Frontal cortex (tissue), 4 donors: ENCODE measurements around the gene SLC7A4. TPM values are rescaled to one million over a fixed set of nuclear protein-coding genes. Genes with fewer than 3 reads are reported as not detected.
"Not testable (repeated sequence)": the region's sequence is repeated elsewhere in the genome, so short reads cannot be mapped to it uniquely, and the experiment has no call there.

Experiments
- DNase-seq, 2 donors: peaks; one replicate each; pipeline ENCODE4 v3.0.0; 2012; ENCODE audit warnings: low spot score in 2 of 2
- FAIRE-seq: peaks from 2 replicates; lab custom pipeline; 2012; peaks lifted over from hg19 to GRCh38; lab: Jason Lieb, UNC
- total RNA-seq: library from RNA; depleted of rRNA; stranded (reverse); fragments of >200 nt; gene quantifications from one replicate; pipeline ENCODE4 v1.2.3, GENCODE V29; 2014
- donor health status: control.
- donor health status: control.
- donor health status: control.

SLC7A4 gene
- total RNA-seq, 1 donor from 2014 or later: 2.0 TPM

DNA sequence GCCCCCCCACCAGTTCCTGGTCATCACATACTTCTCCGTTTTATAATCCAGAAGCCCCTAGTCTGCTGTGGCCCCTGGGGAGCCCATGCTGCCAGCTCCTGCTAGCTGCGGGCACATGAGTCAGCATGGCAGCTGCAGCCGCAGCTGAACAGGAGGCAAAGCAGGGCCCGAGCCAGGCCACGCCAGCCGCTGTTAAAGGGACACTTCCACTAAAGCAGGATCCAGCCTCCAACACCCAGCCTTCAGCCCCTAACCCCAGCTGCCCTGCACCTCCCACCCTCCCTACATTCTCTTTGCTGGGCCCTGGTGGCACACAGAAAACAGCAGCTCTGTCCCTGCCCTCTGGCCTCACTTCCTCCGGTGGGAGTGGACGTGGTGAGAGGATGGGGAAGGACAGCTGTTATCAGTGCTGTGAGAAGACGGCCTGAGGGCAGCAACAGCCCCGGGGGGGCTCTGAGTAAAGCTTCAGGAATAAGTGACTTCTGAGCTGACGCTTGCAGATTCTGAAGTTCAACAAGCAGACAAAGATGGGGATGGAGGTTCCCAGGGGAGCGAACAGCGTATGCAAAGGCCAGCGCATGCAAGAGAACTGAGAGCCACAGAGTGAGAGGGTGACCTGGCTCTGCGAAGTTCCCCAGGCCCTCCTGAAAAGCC is 12.7 kb upstream of the SLC7A4 start:
- FAIRE-seq (no peak), DNase-seq (no peak)

DNA sequence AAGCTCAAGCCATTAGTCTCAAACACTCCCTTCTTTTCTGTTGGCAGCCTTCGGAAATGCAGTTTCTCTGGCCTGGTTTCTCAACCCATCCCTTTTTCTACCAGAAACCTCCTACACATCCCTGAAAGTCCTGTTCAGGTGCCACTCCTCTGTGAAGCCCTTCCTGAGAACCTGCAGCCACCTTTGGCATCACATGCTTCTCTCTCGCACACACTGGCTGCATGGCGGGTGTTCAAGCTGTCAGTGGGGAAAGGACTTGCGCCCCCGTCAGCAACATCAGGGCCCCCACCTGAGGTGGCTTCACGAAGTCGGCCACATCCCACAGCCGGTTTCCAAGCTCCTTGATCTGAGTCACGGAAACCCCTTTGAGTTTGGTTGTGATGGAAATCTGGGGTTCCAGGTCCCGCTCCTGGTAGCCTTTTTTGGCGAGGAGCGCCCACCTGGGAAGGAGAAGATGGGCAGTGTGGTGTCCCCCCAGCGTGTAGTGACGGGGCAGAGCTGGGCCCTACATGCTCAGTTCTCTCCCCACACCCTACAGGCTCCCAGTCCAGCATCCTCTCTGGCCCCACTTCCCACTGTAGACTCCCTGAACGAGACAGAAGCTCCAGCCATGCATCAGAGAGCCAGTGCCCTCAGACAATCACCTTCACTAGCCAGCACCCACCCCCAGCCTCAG is 11.6 kb upstream of the SLC7A4 start:
- no peak for DNase-seq
- FAIRE-seq: no peak

DNA sequence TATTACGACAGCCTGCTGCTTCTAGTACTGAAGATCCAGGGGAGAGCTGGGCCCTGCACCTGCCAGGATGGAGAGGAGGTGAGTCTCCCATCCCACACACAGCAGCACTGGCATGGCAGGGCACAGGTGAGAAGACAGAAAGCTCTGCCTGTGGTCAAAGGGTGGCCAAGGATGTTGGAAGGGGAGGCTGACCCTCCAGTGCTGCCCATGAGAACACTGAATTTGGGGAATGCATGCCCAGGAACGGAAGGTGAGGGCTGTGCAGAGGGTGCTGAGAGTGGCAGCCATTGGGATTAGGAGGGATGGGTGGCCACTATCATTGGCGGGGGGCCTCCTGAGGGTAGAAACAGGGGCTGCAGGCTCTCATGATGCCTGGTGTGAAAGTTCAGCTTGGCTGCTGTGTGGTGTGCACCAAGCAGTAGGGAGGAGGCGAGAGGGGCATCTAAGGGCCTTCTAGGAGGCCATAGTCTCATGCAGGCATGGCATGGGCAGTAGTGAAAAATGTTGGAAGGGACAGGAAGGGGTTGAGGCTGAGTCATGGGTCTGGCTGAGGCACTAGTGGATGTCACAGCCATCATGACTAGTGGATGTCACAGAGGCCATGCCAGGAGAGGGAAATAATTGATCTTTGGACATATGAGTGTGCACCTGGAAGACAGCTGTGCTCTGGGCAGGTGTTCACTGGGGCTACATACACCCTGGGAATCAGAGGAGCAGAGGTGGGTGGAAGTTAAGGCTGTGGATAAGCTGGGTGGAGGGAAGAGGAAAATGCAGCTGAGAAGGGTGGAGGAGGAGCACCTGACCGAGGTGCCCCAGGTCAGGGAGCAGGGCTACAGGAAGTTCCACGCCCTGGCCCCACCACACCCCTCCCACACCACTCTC is 10.9 kb upstream of the SLC7A4 start:
- FAIRE-seq: no peak
- no peak for DNase-seq

DNA sequence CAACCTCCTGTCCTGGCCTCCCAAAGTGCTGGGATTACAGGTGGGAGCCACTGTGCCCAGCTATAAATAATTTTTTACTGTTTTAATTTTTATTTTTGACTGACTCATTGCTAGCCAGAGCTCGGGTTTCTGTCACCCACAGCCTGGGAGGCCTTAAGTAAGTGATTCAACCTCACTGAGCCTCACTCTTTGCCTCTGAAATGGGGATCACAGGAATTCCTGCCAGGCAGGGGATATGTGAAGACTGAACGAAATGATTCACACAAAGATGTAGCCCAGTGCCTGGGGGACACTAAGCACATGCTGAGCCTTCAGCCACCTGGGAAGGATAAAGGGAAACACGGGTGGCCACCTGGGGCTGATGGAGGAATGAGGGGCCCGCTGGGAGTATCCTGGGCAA is 9.6 kb upstream of the SLC7A4 start:
- FAIRE-seq (no peak), DNase-seq (no peak)

DNA sequence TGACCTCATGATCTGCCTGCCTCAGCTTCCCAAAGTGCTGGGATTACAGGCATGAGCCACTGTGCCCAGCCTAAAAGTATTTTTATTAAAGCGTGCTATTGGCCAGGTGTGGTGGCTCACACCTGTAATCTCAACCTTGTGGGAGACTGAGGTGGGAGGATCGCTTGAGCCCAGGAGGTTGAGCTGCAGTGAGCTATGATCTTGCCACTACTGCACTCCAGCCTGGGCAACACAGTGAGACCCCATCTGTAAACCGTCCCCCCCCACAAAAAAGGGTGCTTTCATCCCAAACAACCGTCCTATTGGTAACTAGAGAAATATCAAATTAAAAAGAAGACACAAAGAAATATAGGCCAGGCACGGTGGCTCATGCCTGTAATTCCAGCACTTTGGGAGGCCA is 6.8 kb upstream of the SLC7A4 start:
- not testable (repeated sequence) for DNase-seq, FAIRE-seq

DNA sequence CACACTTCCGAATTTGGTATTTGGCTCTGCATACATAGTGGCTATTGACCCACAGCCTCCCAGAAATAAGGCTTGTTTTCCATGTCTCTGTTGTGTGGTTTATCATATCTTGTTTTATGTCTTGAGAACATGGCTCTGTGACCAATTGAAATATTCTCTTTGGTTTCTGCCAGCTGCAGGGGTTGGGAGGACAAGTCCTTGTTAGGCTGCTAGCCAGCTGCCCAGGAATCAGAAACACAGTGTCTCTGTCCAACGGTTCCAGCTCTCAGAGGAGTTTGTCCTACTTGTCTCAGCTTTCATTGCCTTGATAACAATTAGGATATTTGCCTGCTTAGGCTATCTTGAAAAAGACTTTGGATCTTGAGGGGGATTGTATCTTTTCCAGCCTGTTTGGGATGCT is 6.0 kb upstream of the SLC7A4 start:
- FAIRE-seq: no peak
- DNase-seq: no peak

DNA sequence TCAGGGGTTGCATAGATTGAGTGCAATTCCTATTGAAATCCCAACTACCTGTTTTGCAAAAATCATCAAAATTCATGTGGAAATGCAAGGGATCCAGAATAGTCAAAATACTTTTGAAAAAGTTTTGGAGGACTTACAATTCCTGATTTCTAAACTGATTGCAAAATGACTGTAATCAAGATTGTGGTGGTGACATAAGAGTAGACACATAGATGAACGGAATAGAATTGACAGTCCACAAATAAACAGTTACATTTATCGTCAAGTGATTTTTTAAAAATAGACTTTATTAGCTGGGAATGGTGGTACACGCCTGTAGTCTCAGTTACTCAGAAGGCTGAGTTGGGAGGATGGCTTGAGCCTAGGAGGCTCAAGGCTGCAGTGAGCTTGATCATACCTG is 2.6 kb upstream of the SLC7A4 start:
- FAIRE-seq (no peak), DNase-seq (no peak)

DNA sequence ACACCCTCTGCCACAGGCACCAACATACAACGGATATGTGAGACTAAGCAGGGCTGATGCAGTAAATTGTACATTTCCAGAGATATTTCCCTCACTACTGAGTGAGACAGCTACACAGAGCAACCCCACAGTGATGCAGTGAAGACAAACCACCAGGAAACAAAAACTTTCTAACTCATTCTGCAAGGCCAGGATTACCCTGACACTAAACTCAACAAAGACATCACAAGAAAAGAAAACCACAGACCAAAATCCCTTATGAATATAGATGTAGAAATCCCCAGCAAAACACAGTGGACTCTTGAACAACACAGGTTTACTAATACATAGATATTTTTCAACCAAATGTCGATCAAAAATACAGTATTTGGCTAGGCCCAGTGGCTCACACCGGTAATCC is 1.5 kb upstream of the SLC7A4 start:
- DNase-seq (no peak), FAIRE-seq (no peak)

DNA sequence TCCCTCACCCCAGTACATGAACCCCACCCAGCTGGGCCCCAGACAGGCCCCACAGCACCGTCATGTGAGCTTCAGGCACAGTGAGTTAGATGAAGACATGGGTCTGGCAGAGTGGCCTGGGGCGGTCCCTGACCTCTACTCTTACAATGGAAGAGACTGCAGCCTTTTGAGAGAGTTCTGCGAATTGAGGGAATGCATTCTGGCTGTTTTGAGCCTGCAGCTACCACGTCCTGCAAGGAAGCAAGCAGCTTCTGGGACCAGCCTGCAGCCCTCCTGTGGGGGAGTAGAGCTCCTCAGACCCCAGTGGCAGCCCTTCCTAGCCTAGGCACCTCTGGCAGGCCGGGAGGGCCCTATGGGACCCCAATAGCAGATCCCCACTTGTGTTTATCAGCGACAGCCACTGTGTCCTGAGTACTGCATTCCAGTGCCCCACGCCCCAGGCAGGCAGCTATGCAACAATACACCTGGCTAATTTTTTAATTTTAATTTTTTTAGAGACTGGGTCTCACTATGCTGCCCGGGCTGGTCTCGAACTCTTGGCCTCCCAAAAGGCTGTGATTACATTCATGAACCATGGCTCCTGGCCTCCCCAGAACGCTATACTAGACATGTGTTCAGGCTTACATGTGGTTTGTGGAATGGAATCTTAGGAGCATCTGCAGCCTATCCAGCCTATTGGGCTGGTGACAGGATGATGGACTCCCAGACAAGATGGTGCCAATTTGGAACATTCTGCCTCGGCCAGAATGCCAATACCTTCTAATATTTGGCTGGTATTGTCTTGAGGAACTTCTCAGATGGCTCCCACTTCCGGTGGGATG is 717 bp upstream of the SLC7A4 start:
- no peak for DNase-seq
- no peak for FAIRE-seq

DNA sequence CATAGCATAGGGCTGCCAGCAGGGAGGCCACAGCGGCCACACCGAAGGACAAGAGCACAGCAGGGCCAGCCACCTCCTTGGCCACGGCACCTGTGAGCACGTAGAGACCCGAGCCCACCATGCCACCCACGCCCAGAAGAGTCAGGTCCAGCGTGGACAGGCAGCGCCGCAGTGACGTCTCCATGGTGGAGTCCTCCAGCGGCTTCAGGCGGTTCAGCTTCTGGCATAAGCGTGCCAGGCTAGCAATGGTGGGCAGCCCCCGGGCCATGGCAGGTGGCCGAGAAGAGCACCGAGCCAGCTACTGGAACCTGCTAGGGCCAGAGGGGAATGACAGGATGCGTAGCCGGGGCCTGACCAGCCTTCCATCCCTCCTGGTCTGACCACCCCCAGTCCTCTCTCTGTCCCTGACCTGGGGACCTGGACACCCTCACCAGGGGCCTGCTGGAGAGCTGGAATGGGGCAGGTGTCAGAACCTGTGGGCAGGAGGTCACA is 770 bp downstream of the SLC7A4 start:
- no peak for DNase-seq
- no peak for FAIRE-seq

DNA sequence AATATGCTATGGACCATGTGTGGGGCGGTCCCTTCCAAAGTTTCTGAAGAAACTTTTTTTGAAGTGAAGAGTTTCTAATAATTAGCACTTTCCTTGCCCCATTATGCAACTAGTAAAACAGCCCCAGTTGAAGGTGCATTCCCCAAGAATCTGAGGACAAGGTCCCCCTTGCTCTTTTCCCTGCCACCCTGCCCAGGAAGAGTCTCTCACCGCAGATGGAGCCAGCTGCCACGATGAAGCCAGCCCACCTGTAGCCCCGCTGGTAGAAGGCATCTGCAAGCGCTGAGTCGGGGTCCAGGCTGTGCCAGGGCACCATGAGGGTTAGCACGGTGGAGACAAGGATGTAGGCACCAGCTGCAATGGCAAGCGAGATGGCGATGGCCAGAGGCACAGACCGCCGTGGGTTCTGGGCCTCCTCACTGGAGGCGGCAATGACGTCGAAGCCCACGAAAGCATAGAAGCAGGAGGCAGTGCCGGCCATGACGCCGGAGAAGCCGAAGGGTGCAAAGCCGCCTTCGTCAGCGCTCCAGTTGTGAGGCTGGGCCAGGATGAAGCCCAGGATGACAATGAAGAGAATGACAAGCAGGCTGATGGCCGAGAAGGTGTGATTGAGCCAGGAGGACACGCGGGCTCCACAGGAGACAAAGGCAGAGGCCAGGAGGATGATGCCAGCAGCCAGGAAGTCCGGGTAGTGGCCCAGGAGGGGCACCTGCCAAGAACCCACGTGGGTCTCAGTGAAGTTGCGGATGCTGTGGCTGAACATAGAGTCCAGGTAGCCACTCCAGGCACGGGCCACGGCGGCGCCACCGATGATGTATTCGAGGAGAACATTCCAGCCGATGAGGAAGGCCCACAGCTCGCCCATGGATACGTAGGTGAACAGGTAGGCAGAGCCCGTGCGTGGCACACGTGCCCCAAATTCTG is 1.5 kb downstream of the SLC7A4 start:
- FAIRE-seq (no peak), DNase-seq (no peak)

DNA sequence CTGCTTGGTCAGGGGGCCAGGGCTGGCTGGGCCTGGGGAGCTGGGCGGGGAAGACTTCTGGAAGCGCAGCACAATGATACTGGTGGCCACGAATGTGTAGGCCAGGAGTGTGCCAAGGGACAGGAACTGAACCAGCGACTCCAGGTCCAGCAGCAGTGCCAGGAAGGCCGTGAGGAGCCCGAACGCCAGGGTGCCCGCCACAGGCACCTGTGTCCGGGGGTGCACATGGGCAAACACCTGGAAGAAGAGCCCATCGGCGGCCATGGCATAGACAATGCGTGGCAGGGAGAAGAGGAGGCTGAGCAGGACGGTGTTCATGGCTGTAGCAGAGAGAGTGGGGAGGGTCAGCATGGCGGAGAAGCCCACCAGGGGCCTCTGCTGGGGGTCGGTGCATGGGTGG is 2.3 kb downstream of the SLC7A4 start:
- DNase-seq: no peak
- FAIRE-seq: no peak

DNA sequence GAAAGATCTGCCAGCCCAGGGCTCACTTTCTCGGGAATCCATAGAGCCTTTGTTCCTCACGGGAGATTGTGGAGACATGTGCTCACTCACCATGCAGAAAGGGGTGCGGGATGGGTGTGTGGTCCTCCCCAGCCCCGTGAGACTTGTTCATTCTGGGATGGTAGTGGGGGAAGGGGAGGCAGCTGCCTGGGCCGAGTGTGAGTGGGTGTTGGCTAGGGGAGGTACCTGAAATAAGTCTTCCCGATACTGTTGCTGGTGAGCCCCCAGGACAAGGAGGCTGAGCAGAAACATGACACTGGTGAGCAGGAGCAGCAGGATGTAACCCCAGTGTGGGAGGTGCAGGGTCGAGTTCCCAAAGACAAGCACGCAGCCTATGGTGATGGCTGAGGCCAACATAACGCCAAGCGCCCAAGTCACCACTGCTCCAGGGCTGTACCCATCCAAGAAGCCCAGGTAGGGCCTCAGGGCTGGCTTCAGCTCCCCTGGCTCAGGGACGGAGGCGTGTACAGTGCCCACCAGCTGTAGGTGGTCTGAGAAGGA is 2.8 kb downstream of the SLC7A4 start:
- DNase-seq: no peak
- FAIRE-seq: no peak

DNA sequence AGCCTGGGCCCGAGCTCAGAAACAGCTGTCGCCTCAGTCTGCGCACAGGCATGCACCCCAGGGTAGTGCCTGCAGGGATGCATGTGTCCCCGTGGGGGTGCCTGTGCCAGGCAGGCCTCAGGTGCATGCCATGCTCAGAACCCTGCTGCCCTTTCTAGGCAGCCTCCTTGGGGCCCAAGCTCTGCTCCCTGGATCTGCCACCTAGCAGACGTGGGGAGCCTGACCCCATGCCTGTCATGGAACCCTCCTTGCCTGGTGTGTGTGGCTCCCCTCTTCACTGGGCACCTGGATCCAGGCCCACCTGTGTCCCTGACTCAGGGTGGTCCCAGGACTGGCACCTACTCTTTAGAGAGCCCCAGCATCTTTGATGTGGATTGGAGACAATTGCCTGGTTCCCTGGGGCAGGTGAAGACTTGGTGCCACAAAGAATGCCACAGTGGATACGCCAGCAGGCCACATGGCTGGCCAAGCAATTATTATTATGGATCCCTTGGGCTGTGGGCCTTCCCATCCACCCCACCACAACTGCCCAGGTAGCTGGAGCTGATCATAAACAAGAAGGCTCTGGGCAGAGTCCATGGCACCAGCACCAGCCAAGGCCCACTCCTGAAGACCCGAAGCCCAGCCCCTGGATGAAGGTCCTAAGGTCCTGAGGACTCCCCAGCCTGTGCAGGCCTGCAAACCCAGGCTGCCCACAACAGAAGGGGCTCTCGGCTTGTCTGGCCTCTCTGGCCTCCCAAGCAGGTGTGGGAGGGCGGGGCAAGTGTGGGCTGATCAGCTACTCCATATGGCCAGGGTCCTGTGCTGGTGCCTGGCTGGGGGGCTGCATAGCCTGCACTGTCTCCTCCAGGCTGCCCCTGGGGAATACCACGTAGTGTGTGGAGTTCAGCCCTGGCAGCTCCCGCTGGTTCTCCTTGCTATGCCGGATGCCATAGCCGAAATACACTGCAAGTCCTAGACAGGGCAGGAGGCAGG is 3.8 kb downstream of the SLC7A4 start:
- no peak for DNase-seq
- no peak for FAIRE-seq

DNA sequence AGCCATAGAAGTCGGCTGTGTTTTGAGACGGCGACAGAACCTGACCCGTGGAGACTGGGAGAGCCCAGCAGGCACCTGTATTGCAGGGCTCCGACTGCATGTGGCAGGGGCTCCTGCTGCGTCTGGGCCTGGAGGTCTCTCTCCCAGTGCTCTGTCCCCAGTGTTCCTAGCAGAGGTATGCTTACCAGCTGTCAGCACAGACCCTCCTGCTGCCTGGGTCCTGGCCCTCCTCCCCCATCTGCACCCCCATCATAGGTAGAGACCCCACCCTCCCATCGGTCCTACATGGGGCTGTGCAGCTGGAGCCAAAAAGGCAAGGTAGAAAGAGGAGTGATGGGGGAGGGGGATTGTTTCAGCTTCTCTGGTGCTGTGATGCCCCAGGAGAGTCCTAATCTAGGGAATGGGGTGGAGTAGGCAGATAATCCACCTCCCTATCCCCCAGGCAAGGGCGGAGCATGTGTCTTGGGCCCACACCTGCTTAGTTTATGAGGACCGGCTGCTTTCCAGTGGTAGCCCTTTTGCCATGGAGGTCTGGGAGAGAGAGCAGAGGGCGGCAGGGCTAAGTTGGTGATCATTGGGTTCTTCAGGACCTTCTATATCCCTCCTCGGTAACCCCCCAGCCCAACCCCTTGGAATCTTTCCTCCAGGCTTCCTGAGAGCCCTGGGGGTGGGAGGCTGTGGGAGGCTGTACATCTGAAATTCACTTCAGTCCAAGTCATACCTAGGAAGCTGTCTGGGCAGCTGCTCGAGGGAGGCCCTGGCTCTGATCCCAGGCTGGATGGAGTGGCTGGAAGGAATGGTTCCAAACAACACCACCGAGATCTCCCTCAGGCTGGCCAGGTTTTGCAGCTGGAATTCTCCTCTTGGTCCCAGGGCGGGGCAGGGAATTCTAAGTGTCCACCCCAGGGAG is 5.3 kb downstream of the SLC7A4 start:
- DNase-seq (no peak), FAIRE-seq (no peak)
